HL-60 (cell line): ENCODE measurements around the gene HK1.

Source experiments
- CTCF ChIP-seq: IDR thresholded peaks from one replicate; pipeline ENCODE4 v1.5.1; 2011; ENCODE audit warnings: low read length, control low read depth, inconsistent platforms; ENCODE audit not compliant: insufficient read depth
- POLR2AphosphoS5 ChIP-seq: IDR thresholded peaks from 2 replicates; pipeline ENCODE4 v1.6.1; 2012; ENCODE audit warnings: low read depth
- REST ChIP-seq: IDR thresholded peaks from 2 replicates; pipeline ENCODE4 v1.6.1; 2012; ENCODE audit warnings: low read depth; ENCODE audit not compliant: insufficient replicate concordance

DNA sequence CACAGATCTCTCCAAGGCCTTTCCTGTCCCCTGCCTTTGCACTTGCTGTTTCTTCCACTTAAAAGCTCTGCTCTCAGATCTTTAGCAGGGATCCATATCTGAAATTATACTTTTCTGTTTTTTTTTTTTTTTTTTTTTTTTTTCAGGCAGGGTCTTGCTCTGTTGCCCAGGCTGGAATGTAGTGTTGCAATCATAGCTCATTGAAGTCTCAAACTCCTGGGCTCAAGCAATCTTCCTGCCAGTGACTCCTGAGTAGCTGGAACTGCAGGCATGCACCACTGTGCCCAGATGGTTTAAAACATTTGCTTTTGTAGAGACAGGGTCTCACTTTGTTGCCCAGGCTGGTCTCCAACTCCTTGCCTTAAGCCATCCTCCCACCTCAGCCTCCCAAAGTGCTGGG lies 167.9 kb downstream of the HK1 start:
- TF ChIP-seq REST: no peak
- no peak for TF ChIP-seq CTCF
- no peak for TF ChIP-seq POLR2AphosphoS5
